Measurements from ENCODE around the gene HLF.
A peak's percentile ranks its signal among the peaks of the same experiment; 100 is the strongest.

HLF gene

GRCh38 chr17:55305321-55306087 lies 40.7 kb downstream of the HLF start:
- TF ChIP-seq, protein P1, sequence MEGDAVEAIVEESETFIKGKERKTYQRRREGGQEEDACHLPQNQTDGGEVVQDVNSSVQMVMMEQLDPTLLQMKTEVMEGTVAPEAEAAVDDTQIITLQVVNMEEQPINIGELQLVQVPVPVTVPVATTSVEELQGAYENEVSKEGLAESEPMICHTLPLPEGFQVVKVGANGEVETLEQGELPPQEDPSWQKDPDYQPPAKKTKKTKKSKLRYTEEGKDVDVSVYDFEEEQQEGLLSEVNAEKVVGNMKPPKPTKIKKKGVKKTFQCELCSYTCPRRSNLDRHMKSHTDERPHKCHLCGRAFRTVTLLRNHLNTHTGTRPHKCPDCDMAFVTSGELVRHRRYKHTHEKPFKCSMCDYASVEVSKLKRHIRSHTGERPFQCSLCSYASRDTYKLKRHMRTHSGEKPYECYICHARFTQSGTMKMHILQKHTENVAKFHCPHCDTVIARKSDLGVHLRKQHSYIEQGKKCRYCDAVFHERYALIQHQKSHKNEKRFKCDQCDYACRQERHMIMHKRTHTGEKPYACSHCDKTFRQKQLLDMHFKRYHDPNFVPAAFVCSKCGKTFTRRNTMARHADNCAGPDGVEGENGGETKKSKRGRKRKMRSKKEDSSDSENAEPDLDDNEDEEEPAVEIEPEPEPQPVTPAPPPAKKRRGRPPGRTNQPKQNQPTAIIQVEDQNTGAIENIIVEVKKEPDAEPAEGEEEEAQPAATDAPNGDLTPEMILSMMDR (conservative IDR thresholded peaks at IDR 0.05), result no peak
- peak overlapping the region; percentile 57 for H3K27ac ChIP-seq

DNA sequence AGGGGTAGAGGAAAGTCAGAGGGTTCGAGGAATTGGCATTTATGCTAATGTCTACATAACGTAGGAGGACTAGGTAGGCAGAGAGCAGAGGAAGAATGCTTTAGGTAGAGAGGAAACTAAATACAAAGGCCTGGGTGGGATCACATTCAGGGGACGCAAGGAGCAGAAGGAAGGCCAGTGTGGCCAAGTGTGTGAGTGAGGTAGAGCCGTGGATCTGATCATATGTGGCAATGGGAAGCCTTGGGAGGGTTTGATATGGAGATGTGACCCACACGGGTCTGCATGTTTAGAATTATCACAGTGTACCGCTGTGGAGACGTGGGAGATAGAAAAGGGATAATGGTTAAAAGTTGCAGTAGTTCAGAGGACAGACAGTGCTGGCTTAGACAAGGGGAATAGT lies 43.1 kb downstream of the HLF start:
- H3K27ac ChIP-seq, result no peak overlapping the region
- TF ChIP-seq, protein P1 (conservative IDR thresholded peaks at IDR 0.05), result no peak

DNA sequence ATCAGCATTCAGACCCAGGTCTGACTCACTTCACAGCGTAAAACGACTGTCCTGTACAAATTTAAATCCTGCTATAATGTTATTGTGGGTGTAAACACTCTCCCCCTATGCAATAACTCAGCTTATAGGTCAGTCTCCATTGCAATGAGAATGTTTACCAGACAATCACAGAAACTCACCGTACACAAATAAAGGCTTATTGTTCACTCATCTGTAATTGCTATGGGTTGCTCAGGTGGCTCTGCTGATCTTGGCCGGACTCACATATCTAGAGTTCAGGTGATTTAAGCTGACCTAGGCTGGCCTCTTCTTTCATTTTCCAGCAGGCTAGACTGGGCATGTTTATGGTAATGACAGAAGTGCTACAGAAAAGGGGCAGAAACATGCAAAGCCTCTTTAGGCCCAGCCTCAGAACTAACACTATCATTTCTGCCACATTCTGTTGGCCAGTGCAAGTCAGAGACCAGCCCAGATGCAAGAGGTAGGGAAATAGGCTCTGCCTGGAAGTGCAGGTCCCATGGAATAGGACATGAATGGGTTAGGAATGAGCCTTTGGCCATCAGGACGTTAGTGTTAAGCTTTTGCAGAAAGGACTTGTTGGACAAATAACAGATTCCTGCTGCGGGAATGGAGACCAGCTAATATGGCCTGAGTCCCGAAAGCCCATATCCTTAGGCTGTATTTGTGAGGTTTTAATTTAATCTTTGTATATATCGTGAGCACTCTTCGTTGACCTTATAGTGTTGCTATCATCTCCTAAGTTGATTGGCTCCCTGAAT lies 44.0 kb downstream of the HLF start:
- no peak overlapping the region for H3K27ac ChIP-seq
- TF ChIP-seq, protein P1 (conservative IDR thresholded peaks at IDR 0.05), result no peak

- H3K27ac ChIP-seq, result no peak overlapping the region
- TF ChIP-seq, protein P1 (conservative IDR thresholded peaks at IDR 0.05), result no peak
These were observed 47.1 kb downstream of the HLF start for GRCh38 chr17:55311767-55312375.

GRCh38 chr17:55312852-55313251 lies 48.1 kb downstream of the HLF start:
- TF ChIP-seq, protein P1 (conservative IDR thresholded peaks at IDR 0.05), result no peak
- no peak overlapping the region for H3K27ac ChIP-seq

GRCh38 chr17:55314061-55314783 lies 49.5 kb downstream of the HLF start:
- TF ChIP-seq, protein P1 (conservative IDR thresholded peaks at IDR 0.05), result no peak
- no peak overlapping the region for H3K27ac ChIP-seq
